Measurements from ENCODE around the gene GCN1.

The GCN1 gene

GRCh38 chr12:120116792-120117651, 77.5 kb downstream of the GCN1 start:
- peak; percentile 95 for DNase-seq (ENCODE audit: low read depth)

- no peak for DNase-seq (ENCODE audit: low read depth)
Measured at GRCh38 chr12:120116441-120116791, 78.1 kb downstream of the GCN1 start, which contains the start of gene RAB35. RAB35 (minus strand) TSS chr12:120116753; CDS start chr12:120116650, 103 bp downstream.

- peak; percentile 50 for DNase-seq (ENCODE audit: low read depth)
Measured at GRCh38 chr12:120115692-120116440, 78.6 kb downstream of the GCN1 start.

GRCh38 chr12:120115066-120115465, 79.4 kb downstream of the GCN1 start:
- DNase-seq (ENCODE audit: low read depth): peak; percentile 6

- DNase-seq (ENCODE audit: low read depth): no peak
Measured at GRCh38 chr12:120110550-120111501, 83.7 kb downstream of the GCN1 start.

GRCh38 chr12:120109570-120110267, 84.8 kb downstream of the GCN1 start:
- peak; percentile 13 for DNase-seq (ENCODE audit: low read depth)

GRCh38 chr12:120106151-120106550, 88.4 kb downstream of the GCN1 start:
- no peak for DNase-seq (ENCODE audit: low read depth)

- no peak for DNase-seq (ENCODE audit: low read depth)
Measured at GRCh38 chr12:120103371-120103770, 91.1 kb downstream of the GCN1 start.

GRCh38 chr12:120103044-120103338, 91.5 kb downstream of the GCN1 start:
- no peak for DNase-seq (ENCODE audit: low read depth)

GRCh38 chr12:120102189-120103043, 92.1 kb downstream of the GCN1 start:
- DNase-seq (ENCODE audit: low read depth): no peak

- DNase-seq (ENCODE audit: low read depth): no peak
Measured at GRCh38 chr12:120101617-120102016, 92.9 kb downstream of the GCN1 start.

GRCh38 chr12:120101182-120101581, 93.3 kb downstream of the GCN1 start:
- DNase-seq (ENCODE audit: low read depth): no peak

GRCh38 chr12:120100630-120101029, 93.9 kb downstream of the GCN1 start:
- peak; percentile 15 for DNase-seq (ENCODE audit: low read depth)

GRCh38 chr12:120099738-120100137, 94.8 kb downstream of the GCN1 start:
- DNase-seq (ENCODE audit: low read depth): no peak

- no peak for DNase-seq (ENCODE audit: low read depth)
Measured at GRCh38 chr12:120098756-120099470, 95.6 kb downstream of the GCN1 start.

- DNase-seq (ENCODE audit: low read depth): no peak
Measured at GRCh38 chr12:120096671-120097202, 97.8 kb downstream of the GCN1 start.

GRCh38 chr12:120095736-120096135, 98.8 kb downstream of the GCN1 start:
- DNase-seq (ENCODE audit: low read depth): no peak

- DNase-seq (ENCODE audit: low read depth): no peak
Measured at GRCh38 chr12:120095331-120095730, 99.2 kb downstream of the GCN1 start.

- no peak for DNase-seq (ENCODE audit: low read depth)
Measured at GRCh38 chr12:120094485-120094884, 100.0 kb downstream of the GCN1 start.
